ENCODE measurements around the gene GDI2. TPM values are rescaled to one million over a fixed set of nuclear protein-coding genes. Genes with fewer than 3 reads are reported as not detected.

Gene GDI2
- polyA plus RNA-seq, 2 donors = 58.2 to 109 TPM

Other genes with a start within 250 kb of the GDI2 start
- 10 to 100 TPM; 12.2 to 13.9 TPM for gene ASB13, start 146.8 kb downstream of the GDI2 start, polyA plus RNA-seq
- gene TASOR2, start 128.6 kb downstream of the GDI2 start, polyA plus RNA-seq = 10 to 100 TPM in 1 of 2 donors, 1 to 10 TPM in 1; 8.1 to 11.1 TPM
- gene ANKRD16, start 76.5 kb upstream of the GDI2 start, polyA plus RNA-seq = 1 to 10 TPM; 4.3 to 4.7 TPM
- 10 to 100 TPM; 25.4 to 34.4 TPM for gene FBH1, start 76.8 kb upstream of the GDI2 start, polyA plus RNA-seq
- 1 to 10 TPM; 2.5 to 6.4 TPM for gene IL15RA, start 164.1 kb upstream of the GDI2 start, polyA plus RNA-seq
- gene IL2RA, start 248.9 kb upstream of the GDI2 start, polyA plus RNA-seq = under 1 TPM; 0.16 to 0.18 TPM

All from esophagus (tissue), 2 donors.